IPS-15b (cell line): ENCODE results near the gene FBXO38.

ENCODE experiments used
- H3K27me3 ChIP-seq: one replicate; pipeline ENCODE4 v1.6.1; 2013; ENCODE audit warnings: low read length; ENCODE audit not compliant: control insufficient read depth, insufficient read depth
- H3K36me3 ChIP-seq: one replicate; pipeline ENCODE4 v1.6.1; 2013; ENCODE audit warnings: low read length; ENCODE audit not compliant: control insufficient read depth, insufficient read depth
- H3K4me1 ChIP-seq: one replicate; pipeline ENCODE4 v1.6.1; 2013; ENCODE audit warnings: mild to moderate bottlenecking, low read length; ENCODE audit not compliant: control insufficient read depth, insufficient read depth
- H3K4me3 ChIP-seq: one replicate; pipeline ENCODE4 v1.5.1; 2013; ENCODE audit warnings: low read depth, low read length
- H3K9ac ChIP-seq: one replicate; pipeline ENCODE4 v1.6.1; 2013; ENCODE audit warnings: low read depth, mild to moderate bottlenecking, low read length
- H3K9me3 ChIP-seq: one replicate; pipeline ENCODE4 v1.6.1; 2013; ENCODE audit warnings: mild to moderate bottlenecking, low read length; ENCODE audit not compliant: control insufficient read depth, insufficient read depth

The FBXO38 gene

DNA sequence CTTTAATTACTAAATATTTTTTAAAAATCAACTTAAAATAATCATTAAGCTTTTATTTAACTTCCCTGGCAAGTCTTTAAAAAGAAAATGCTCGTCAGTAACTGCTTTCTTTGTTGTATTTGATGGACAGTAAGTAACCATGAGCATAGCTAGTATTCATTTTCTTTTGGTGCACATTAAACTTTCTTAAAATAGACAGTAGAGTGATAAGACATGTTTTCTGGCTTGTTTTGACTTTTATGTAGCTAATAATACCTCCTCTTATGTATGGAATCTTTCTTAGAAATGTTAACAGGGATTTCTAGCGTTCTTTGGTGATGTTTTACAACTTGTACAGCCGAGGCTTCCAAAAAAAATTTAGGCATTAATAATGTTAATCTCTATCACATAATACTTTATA is 22.6 kb downstream of the FBXO38 start:
- no peaks in the 10 kb centered on the region for H3K9me3 ChIP-seq
- no peak overlapping the region for H3K9ac ChIP-seq
- no peaks in the 10 kb centered on the region for H3K27me3 ChIP-seq
- no peaks in the 10 kb centered on the region for H3K4me1 ChIP-seq
- no peak overlapping the region for H3K4me3 ChIP-seq
- H3K36me3 ChIP-seq: peaks cover 6% of the 10 kb centered on the region

GRCh38 chr5:148408092-148408491 is 24.3 kb downstream of the FBXO38 start:
- H3K27me3 ChIP-seq: no peaks in the 10 kb centered on the region
- peaks cover 10% of the 10 kb centered on the region for H3K36me3 ChIP-seq

DNA sequence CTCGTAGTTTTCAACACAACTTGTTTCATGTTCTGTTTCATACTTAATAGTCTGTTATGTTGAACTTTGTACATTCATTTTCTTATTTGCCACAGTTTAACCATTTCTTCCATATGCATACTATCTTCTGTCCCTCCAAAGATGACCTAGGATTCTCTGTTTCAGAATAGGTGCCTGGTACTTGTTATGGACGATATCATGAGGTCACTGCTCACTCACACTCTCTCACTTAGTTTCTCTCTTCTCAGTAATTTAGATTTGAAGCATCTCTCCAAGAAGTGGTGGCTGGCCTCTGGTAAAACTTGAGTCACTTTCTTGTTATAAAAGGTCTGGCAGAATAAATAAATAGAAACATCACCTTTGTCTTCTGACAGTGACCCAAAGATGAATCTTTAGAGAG is 28.4 kb downstream of the FBXO38 start:
- Histone ChIP-seq H3K9me3 (no peaks in the 10 kb centered on the region), H3K27me3 (no peaks in the 10 kb centered on the region), H3K36me3 (peaks cover 6% of the 10 kb centered on the region), H3K9ac (no peak overlapping the region), H3K4me1 (no peaks in the 10 kb centered on the region), H3K4me3 (no peak overlapping the region)

More at GRCh38 chr5:148408092-148408491, 24.3 kb downstream of the FBXO38 start:
- no peaks in the 10 kb centered on the region for H3K9me3 ChIP-seq
- H3K9ac ChIP-seq: no peak overlapping the region
- no peaks in the 10 kb centered on the region for H3K4me1 ChIP-seq
- H3K4me3 ChIP-seq: no peak overlapping the region

DNA sequence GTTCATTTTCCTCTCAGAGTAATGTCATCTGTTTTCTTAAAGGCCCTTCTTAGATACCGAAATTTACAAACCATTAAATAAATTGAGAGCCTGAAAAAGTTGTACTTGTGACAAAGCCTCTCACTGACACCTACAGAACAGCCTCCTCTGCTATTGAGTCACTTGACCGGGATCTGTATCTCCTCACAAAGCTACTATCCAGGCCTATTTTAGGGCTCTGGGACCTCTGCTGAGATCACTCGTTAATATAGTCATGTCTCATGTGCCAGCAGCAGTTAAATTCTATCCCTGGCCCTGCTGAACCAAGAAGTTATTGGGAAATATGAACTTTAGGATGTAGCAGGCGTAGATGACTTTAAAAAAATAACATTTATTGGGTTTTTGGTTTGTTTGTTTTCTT is 31.1 kb downstream of the FBXO38 start:
- Histone ChIP-seq H3K9me3 (no peaks in the 10 kb centered on the region), H3K36me3 (peaks cover 13% of the 10 kb centered on the region), H3K27me3 (no peaks in the 10 kb centered on the region), H3K4me3 (no peak overlapping the region), H3K9ac (no peak overlapping the region), H3K4me1 (no peaks in the 10 kb centered on the region)

GRCh38 chr5:148416416-148416815 is 32.7 kb downstream of the FBXO38 start:
- Histone ChIP-seq H3K9me3 (no peaks in the 10 kb centered on the region), H3K4me3 (no peak overlapping the region), H3K4me1 (no peaks in the 10 kb centered on the region), H3K36me3 (peaks cover 10% of the 10 kb centered on the region), H3K27me3 (no peaks in the 10 kb centered on the region), H3K9ac (no peak overlapping the region)

- Histone ChIP-seq H3K4me3 (no peak overlapping the region), H3K4me1 (no peaks in the 10 kb centered on the region), H3K27me3 (no peaks in the 10 kb centered on the region), H3K9ac (no peak overlapping the region), H3K9me3 (no peaks in the 10 kb centered on the region), H3K36me3 (peaks cover 10% of the 10 kb centered on the region)
Measured at GRCh38 chr5:148416921-148417320, 33.2 kb downstream of the FBXO38 start.

DNA sequence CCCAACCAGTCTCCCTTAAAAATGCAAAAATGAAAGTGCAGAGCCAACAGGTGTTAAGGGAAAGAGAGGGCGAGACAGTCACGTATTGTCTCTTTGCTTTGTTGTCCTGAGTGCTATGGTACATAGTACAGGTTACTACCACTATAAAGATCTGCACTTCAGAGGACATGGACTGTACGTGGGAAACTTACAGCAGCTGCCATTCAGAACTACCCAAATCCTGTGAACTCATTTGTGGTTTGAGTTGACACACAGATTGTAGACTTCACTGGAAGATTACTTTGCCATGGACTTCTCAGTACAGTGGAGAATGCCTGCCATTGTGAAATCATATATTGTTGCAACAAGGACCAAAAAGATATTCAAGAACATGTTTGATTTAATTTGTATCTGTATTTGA is 34.8 kb downstream of the FBXO38 start:
- H3K4me1 ChIP-seq: no peaks in the 10 kb centered on the region
- peaks cover 7% of the 10 kb centered on the region for H3K36me3 ChIP-seq
- H3K27me3 ChIP-seq: no peaks in the 10 kb centered on the region
- H3K9ac ChIP-seq: no peak overlapping the region
- no peak overlapping the region for H3K4me3 ChIP-seq
- H3K9me3 ChIP-seq: no peaks in the 10 kb centered on the region

- Histone ChIP-seq H3K9ac (no peak overlapping the region), H3K27me3 (no peaks in the 10 kb centered on the region), H3K9me3 (no peaks in the 10 kb centered on the region), H3K4me3 (no peak overlapping the region), H3K4me1 (no peaks in the 10 kb centered on the region), H3K36me3 (peaks cover 12% of the 10 kb centered on the region)
Measured at GRCh38 chr5:148421661-148422060, 37.9 kb downstream of the FBXO38 start.

- H3K9ac ChIP-seq: no peak overlapping the region
- no peak overlapping the region for H3K4me3 ChIP-seq
- no peaks in the 10 kb centered on the region for H3K4me1 ChIP-seq
- H3K36me3 ChIP-seq: peaks cover 14% of the 10 kb centered on the region
- H3K9me3 ChIP-seq: no peaks in the 10 kb centered on the region
- no peaks in the 10 kb centered on the region for H3K27me3 ChIP-seq
Measured at GRCh38 chr5:148425808-148426207, 42.0 kb downstream of the FBXO38 start.

- Histone ChIP-seq H3K4me1 (no peaks in the 10 kb centered on the region), H3K4me3 (no peak overlapping the region), H3K9me3 (no peaks in the 10 kb centered on the region), H3K27me3 (no peaks in the 10 kb centered on the region), H3K36me3 (peaks cover 14% of the 10 kb centered on the region), H3K9ac (no peak overlapping the region)
Measured at GRCh38 chr5:148426514-148426913, 42.8 kb downstream of the FBXO38 start.

GRCh38 chr5:148427370-148428042 is 43.7 kb downstream of the FBXO38 start:
- no peaks in the 10 kb centered on the region for H3K27me3 ChIP-seq
- no peak overlapping the region for H3K9ac ChIP-seq
- H3K9me3 ChIP-seq: no peaks in the 10 kb centered on the region
- peaks cover 14% of the 10 kb centered on the region for H3K36me3 ChIP-seq
- H3K4me3 ChIP-seq: no peak overlapping the region
- H3K4me1 ChIP-seq: no peaks in the 10 kb centered on the region

DNA sequence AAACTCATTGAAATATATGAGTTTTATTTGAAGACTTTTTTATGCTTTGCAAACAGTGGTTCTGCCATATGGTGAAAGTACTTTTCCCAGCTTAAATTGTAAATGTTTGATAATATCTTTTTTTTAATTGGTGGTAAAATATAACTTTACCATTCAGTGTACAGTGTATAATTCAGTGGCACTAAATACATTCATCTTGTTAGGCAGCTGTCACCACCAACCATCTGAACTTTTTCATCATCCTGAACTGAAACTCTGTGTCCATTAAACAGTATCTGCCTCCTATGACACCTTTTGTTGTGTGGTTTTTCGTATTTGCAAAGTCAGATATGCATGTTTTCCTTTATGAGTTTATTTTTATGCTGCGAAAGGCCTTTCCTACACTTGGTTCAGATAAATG is 45.1 kb downstream of the FBXO38 start:
- Histone ChIP-seq H3K4me3 (no peak overlapping the region), H3K9ac (no peak overlapping the region), H3K36me3 (peaks cover 14% of the 10 kb centered on the region), H3K9me3 (no peaks in the 10 kb centered on the region), H3K4me1 (no peaks in the 10 kb centered on the region), H3K27me3 (no peaks in the 10 kb centered on the region)
